Stimulated activated CD8-positive, alpha-beta memory T cell treated with anti-CD3 and anti-CD28 coated beads, Interleukin-4, amount 100 ng/mL, for 48 hours (primary cell): Measurements from ENCODE around the gene GABBR2.
"Not testable (repeated sequence)": the region's sequence is repeated elsewhere in the genome, so short reads cannot be mapped to it uniquely, and the experiment has no call there.

Experiments
- DNase-seq: peaks from one replicate; pipeline ENCODE4 v3.0.0-alpha.2; 2020

Gene GABBR2

GRCh38 chr9:98684816-98685215 lies 23.9 kb downstream of the GABBR2 start:
- not testable (repeated sequence) for DNase-seq

GRCh38 chr9:98678244-98678842 lies 30.4 kb downstream of the GABBR2 start:
- peak; percentile 33 for DNase-seq

GRCh38 chr9:98673681-98674080 lies 35.1 kb downstream of the GABBR2 start:
- DNase-seq = no peak

GRCh38 chr9:98667005-98667640 lies 41.6 kb downstream of the GABBR2 start:
- no peak for DNase-seq

GRCh38 chr9:98665501-98665900 lies 43.2 kb downstream of the GABBR2 start:
- no peak for DNase-seq

- DNase-seq = no peak
Observed at GRCh38 chr9:98660541-98660940, 48.2 kb downstream of the GABBR2 start.

GRCh38 chr9:98658951-98659351 lies 49.8 kb downstream of the GABBR2 start:
- no peak for DNase-seq

- no peak for DNase-seq
Observed at GRCh38 chr9:98657897-98658296, 50.8 kb downstream of the GABBR2 start.

GRCh38 chr9:98656511-98656910 lies 52.2 kb downstream of the GABBR2 start:
- DNase-seq = no peak

- not testable (repeated sequence) for DNase-seq
Observed at GRCh38 chr9:98655428-98655827, 53.3 kb downstream of the GABBR2 start.

GRCh38 chr9:98654247-98654646 lies 54.5 kb downstream of the GABBR2 start:
- DNase-seq = no peak

GRCh38 chr9:98652741-98653140 lies 56.0 kb downstream of the GABBR2 start:
- no peak for DNase-seq

- no peak for DNase-seq
Observed at GRCh38 chr9:98652302-98652701, 56.4 kb downstream of the GABBR2 start.

- no peak for DNase-seq
Observed at GRCh38 chr9:98647236-98647635, 61.5 kb downstream of the GABBR2 start.

- no peak for DNase-seq
Observed at GRCh38 chr9:98644011-98644410, 64.7 kb downstream of the GABBR2 start.

- DNase-seq = no peak
Observed at GRCh38 chr9:98642661-98643312, 65.9 kb downstream of the GABBR2 start.

GRCh38 chr9:98641695-98642094 lies 67.0 kb downstream of the GABBR2 start:
- no peak for DNase-seq

- no peak for DNase-seq
Observed at GRCh38 chr9:98640394-98640793, 68.3 kb downstream of the GABBR2 start.

GRCh38 chr9:98639133-98639532 lies 69.6 kb downstream of the GABBR2 start:
- DNase-seq = no peak

- no peak for DNase-seq
Observed at GRCh38 chr9:98637381-98637780, 71.4 kb downstream of the GABBR2 start.

GRCh38 chr9:98635374-98635773 lies 73.4 kb downstream of the GABBR2 start:
- DNase-seq = no peak

GRCh38 chr9:98634685-98635336 lies 73.9 kb downstream of the GABBR2 start:
- DNase-seq = no peak

- DNase-seq = no peak
Observed at GRCh38 chr9:98632839-98633238, 75.9 kb downstream of the GABBR2 start.

- DNase-seq = no peak
Observed at GRCh38 chr9:98627296-98627695, 81.4 kb downstream of the GABBR2 start.
